IPS-NIHi7 (cell line): Measurements from ENCODE around the gene DNAJB14.
"Not testable (repeated sequence)": the region's sequence is repeated elsewhere in the genome, so short reads cannot be mapped to it uniquely, and the experiment has no call there.

Experiments
- DNase-seq: peaks from one replicate; pipeline ENCODE4 v3.0.0; 2012; ENCODE audit warnings: mixed read lengths; ENCODE audit errors: extremely low spot score

DNAJB14 gene

DNA sequence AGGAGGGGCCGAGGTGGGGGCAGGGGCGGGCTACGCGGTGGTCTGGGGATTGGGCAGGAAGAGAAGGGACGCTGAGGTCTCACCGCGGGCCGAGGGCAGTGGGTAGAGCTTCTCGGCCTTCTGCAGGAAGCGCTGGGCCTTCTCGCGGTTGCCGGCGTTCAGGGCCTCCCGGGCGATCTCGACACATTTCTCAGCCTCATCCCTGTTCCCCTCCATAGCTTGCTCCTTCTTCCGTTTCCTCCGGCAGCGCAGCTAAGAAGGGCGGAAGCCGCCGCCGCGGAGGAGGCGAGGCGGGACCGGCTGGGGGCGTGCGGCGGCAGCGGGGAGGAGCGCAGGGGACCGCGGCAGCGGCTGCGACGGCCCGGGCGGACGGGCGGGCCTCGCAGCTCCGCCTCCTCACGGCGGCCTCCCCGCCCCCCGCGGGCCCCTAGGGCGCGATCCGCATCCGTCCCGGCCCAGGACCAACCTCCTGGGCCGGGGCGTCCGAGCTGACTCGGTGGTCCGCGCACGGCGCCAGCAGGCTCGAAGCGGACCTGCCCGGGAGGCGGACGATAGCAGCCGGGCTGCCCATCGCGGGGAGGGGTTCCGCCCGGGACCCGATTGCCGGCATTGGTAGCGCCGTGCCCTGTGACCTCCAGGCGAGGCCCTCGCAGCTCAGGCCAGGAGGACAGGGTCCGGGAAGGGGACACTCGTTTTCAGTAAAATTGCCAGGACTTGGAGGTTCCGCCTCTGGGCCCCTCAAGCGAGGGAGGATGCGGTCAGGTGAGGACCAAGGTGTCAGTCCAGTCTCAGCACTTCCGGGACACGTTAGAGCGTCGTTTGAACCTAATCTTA lies at the start of gene DNAJB14:
TSS of gene DNAJB14 (minus strand) at position 263 of the 834 bp plus-strand sequence. CDS start at position 216, 47 bp downstream.
- peak; percentile 75 for DNase-seq

DNA sequence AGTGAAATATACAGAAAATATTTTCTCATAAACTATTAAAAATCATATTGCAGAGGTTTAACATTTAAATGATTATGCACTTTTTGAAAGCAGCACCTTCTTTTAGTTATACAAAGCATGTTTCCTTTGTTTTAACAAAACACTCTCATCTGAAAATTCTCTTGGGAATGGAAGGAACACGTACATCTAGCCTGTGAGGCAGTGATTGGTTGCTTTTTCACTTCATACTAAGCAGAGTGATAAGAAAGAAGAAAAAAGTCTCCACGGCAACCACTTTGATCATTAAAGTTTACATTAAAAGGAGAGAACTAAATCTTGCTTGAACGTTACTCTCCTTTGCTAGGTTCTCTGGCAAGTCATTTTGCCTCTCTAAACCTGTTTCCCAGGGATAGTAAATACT lies 45.3 kb upstream of the DNAJB14 start:
- no peak for DNase-seq

DNA sequence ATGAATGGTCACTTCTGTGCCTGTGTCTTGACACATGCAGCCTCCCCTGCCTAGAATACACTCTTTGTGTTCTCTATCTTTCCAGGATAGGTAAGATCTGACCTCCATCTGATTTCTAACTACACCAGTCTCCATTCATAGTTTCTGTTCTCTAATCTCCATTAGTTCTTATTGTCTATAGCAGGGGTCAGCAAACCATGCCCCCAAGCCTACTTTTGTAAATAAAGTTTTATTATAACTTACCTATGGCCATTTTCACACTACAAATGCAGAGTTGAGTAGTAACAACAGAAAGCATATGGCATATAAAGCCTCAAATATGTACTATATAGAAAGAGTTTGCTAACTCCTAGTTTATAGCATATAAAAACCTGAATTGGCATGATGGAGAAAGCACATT lies 41.3 kb upstream of the DNAJB14 start:
- no peak for DNase-seq

DNA sequence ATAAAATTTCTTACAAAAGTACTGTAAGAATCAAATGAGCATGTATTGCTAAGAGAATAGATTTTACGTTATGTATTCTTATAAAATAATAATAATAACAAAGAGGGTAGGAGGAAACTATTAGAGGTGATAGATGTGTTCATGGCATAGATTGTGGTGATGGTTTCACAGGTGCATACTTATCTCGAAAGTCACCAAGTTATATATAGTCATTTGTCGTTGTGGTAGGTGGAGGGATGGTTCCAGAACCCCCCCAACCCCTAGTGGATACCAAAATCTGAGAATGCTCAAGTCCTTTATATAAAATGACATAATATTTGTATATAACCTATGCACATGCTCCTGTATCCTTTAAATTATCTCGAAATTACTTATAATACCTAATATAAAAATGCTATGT lies 40.4 kb upstream of the DNAJB14 start:
- no peak for DNase-seq

DNA sequence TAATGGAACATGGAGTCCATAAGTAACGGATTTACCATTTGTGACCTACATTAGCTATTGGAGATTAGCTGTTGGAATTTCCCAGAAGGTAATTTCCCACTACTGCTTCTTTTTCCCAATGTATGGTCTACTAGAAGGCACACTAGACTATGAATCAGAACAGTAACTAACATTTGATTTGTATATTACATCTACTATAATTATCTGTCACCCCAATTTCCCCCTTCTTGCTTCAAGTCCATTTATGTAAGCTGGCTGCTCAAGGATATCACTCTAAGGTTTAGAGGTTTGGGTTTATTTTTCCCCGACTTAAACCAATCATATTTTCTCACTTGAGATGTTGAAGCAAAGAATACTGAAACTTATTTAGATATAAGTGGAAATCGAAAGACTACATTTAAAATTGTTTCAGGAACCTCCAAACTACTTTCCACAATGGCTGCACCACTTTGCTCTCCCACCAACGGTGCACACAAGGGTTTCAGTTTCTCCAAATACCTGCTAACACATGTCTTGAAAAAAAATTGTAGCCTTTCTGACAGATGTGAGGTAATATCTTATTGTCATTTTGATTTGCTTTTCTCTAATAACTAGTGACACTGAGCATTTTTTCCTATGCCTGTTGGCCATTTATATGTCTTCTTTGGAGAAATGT lies 37.0 kb upstream of the DNAJB14 start:
- DNase-seq, result no peak

DNA sequence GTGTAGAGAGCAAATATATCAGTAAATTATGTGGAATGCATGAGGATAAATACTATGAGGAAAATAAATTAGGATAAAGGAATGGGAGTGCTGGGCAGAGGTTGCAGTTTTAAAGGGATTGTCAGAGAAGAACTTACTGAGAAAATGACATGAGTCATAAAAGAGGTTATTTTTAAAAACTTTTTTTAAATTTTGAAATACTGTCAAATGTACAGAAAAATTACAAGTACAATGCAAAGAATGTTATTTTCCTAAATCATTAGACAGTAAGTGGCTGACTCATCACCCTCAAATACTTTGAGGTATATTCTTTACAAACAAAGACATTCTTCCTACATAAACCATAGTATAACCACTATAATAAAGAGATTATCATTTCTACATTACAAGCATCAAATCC lies 33.5 kb upstream of the DNAJB14 start:
- DNase-seq, result no peak

DNA sequence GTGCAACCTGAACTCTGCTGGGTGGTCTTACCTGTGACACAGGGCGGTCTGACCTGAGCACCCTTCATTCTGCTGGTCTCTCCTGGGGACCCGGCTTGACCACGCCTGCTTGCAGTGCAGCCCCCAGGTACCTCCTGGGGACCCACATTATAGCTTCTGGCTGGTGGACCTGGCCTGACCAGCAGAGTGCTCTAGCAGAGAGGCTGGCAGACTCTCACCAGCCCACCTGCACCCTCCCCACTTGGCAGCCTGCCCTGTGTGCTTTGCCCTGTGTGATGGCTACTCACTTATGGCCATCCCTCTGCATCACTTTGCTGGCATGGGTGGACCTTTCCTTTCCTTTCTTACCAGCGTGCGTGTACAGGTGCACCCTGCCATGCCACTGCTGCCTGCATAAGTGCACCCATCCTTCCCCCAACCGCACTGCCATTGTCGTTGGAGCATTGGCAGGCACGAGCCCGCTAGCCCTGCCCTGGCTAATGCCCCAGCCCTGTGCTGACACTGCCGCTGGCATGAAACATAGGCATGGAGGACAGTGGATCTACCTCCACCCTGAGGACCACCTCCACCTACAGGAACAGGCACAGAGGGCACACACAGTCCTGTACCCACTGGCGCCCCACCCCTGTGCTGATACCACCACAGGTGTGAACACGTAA lies 25.2 kb upstream of the DNAJB14 start:
- no peak for DNase-seq

DNA sequence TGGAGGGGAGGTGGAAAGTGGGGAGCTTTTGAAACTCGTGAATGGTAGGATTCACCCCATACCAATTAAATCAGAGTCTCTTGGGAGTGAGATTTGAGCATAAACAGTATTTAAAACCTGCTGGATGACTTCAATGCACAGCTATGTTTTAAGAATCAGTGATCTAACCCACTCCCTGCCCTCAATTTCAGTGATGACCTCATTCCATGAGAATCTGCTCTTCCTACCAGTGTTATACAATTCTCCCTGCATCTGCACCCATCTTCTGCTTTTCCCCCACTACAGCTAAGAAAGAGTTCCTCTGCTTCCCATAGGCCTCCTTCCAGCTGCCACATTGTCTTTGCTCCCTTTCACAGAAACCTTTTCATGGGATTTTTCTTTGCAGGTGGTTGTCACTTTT lies 21.9 kb upstream of the DNAJB14 start:
- peak; percentile 11 for DNase-seq

DNA sequence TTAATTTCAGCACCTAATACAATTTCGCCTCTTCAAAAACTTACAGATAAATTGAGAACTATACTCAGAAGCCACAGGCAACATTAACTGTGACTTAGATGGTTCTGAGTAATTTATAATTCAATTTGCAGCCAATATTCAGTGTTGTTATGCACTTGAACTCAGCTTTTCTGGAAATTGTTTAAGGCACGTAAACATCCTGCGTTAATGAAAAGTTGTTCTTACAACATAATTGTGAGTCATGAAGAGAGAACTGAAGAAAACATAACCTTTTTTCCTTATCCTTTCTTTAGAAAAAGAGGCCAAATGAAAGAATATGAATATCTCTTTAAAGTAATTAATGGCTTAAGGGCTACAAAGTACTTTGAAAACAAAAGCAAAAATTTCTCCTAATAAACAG lies 20.3 kb upstream of the DNAJB14 start:
- DNase-seq, result no peak

DNA sequence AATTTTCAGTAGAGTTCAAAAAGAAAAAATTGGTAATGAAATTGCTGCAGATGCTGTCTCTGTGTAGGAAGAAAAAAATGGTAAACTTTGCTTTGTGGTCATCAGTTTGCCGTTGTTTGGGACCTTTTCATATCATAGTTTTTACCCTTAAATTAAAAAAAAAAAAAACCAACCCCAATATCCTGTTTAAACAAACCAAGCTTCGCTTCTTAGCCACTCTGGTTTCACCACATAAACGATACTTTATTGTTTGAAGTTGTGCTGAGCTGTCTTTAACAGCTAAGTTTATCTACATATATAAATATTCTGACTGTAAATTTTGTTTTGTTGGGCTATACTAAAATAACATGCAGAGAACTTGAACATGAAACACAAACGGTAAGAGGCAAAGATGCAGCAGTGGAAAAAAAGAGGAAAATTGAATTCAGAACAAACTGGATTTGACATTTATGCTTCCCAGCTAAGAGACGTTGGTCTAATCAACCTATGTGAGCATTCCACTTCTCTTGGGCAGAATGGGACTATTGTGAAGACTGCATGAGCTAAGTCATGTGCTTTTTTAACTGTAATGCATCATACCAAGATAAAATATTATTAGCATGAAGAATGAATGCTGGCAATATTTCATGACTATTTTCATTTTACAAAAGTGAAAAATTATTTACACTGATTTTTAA lies 19.4 kb upstream of the DNAJB14 start:
- DNase-seq, result no peak

DNA sequence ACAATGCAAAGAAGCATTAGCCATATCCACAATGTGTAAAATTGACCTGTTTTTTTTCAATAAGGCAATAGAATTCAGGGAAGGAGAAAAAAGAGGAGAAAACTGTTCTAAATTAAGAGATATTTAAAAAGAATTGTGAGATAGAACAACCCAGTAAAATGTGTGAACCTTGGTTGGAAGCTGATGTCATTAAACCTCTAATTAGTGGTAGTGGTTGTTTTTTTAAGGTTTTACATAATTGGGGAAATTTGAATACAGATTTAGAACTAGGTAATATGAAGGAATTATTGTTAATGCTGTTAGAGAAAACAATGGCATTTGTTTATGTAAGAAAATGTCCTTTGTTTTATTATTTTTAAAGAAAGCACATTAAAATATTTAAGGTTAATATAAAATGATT lies 18.8 kb upstream of the DNAJB14 start:
- no peak for DNase-seq

DNA sequence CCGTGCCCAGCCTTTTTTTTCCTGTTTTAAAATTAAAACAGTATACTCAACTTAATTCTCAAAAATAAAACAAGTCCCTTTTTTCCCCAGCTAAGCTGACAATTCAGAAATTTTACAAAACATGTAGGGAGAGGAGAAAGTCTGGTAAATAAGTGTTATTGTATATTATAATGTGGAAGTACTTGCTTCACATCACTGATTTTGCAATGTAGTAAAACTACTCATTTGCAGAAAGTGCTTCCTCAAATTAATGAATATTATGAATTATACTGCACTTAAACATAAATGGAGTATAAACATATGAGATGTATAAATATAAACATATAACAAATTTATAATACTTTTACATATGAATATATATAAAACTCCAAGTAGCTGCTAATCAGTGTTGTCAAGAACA lies 15.3 kb upstream of the DNAJB14 start:
- no peak for DNase-seq

DNA sequence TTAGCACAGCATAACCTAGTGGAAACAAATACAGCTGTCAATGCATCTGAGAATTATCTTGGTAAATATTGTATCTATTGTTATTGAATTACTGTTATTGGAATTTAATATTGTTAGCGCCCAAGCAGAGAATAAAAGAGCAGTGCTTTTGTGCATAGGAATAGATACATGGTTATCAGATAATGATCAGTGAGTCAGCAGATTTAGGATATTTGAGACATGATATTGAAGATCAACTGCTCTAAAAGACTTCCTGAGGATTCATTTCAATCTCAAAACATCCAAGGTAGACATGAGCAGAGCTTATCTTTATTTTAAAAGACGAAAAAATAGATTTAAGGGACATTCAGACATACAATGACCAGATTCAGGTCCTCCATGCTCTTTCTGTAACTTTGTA lies 14.2 kb upstream of the DNAJB14 start:
- DNase-seq, result no peak

DNA sequence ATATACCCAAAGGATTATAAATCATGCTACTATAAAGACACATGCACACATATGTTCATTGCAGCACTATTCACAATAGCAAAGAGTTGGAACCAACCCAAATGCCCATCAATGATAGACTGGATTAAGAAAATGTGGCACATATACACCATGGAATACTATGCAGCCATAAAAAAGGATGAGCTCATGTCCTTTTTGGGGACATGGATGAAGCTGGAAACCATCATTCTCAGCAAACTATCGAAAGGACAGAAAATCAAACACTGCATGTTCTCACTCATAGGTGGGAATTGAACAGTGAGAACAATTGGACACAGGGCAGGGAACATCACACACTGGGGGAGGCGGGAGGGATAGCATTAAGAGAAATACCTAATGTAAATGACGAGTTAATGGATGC lies 11.8 kb upstream of the DNAJB14 start:
- DNase-seq, result not testable (repeated sequence)

DNA sequence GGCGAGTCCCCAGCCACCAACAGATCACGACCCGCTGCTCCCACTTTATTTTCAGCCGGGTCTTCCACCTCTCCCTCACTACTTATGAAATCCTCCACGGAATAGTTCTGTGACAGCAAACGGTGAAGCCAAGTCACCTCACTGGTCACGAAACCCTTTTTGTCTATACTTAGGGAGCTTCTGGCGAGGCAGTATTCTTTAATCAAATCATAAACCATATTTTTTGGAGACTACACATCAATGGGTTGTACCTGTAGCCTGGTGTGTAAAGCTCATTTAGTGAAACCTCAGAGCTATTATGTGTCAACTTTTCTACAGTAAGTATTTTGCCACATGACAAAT lies 4.5 kb upstream of the DNAJB14 start:
- DNase-seq, result no peak

DNA sequence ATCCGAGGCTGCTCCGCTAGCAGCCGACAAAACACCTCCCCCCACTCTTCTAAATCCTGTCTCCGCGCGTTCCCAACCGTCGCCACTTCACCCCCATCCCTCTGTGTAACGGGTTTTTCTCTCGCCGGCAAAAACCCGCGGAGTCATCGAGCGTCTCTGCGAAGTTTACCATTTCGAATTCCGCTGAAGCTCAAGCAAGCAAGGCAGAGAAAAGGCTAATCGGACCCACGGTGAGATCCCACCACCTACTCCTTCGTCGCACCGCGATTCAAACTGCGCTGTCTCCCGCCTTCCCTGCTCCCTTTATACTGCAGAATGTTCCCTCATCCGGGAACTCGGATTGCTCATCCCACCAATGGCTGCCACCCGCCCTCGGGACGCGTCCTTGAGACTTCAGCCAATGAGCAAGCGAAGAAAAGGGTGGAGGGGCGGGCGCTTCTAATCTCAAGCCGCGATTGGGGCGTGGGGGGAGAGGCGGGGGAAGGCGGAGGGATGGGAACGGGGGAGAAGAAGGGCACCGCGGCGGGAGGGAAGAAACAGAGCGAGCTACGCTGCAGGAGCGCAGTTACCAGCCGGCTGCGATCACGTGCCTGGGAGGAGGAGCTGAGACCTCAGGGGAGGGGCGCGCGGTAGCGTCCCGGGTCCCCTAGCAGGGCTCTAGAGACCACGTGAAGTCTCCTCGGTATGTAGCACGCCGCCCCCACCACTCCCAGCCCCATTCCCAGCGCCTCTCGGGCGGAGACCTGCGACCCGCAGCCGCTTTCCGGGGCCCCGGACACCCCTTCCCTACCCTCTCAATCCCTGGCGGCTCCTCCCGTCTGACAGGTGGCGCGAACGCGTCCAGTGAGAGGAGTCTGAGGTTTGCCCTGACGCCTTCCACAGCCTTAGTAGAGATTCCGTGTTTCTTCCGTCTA lies 3.8 kb upstream of the DNAJB14 start, which contains the start of gene H2AZ1:
TSS of gene H2AZ1 (minus strand) at position 277 of the 914 bp plus-strand sequence. CDS start at position 172, 105 bp downstream.
- peak; percentile 95 for DNase-seq

DNA sequence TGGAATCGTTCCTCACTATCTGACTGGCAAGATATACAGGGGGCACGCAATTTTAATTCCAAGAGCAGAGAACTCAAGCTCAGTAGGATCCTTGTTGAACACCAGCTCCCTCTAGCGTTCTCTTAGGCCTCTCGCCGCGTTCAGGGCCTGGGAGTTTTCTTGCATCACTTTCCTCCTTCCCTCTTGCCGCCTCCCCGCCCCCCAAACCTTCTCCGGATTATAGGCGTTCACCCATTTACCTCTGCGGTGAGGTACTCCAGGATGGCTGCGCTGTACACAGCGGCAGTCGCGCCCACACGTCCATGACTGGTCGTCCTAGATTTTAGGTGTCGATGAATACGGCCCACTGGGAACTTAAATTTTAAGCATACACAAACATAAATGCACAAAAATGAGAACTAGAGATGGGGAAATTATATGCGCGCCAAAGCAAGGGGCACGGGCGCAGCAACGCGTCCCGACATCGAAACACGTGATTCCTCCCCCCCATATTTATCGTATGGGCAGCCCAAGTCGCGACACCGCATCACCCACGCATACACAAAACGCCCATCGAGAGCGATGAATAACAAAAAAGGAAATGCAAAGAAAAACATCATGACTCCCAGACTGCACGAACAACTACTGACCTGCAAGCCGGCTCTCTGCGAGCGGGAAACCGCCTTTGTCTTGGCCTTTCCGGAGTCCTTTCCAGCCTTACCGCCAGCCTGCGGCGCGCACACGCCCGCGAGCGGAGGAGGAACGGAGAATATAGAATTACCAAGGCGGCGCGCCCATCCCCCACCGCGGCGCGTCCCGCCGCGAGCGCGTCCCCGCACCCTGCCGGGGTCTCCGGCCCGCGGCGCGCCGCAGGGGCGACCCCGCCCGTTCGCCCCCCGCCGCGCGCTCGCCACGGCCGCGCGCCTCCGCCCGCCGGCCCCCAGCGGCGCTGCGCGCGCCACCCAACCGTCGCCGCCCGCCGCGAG lies 2.9 kb upstream of the DNAJB14 start:
- DNase-seq, result peak; percentile 58

DNA sequence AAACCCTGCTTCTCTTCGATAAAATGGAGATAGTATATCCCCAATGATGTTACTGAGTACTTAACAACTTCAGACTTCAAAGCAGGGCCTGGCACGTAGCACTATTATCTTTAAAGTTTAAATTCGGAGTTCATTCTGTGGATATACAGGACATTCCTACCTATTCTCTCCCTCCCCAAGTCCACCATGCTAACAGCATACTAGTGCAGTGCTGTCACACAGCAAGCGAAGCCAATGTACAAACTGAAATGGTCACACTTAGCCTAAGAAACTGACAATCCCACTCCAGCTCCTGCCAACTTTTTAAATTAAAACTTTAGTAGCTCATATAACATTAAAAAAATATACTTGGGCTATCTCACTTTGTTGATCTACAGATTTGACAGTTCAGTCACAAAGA lies 1.2 kb upstream of the DNAJB14 start:
- no peak for DNase-seq

DNA sequence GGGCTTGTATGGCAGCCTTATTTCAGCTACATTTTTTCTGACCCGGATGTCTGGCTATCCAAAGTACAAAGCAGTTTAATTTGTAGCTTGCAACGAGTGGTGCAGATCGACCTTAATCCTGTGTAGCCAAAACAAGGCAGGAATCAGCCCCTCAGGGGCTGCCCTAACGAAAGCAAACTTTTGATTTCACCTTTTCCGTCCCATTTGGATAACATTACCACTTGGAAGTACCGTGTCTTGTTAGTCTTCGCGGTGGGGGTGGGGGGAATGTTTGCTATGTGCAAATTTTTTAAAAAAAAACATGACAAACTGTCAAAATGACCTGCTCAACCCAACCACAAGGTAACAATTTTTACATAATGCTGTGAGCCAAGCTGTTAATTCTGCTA lies 766 bp upstream of the DNAJB14 start:
- no peak for DNase-seq
